ENCODE measurements around the gene KCNN3. TPM values are rescaled to one million over a fixed set of nuclear protein-coding genes. Genes with fewer than 3 reads are reported as not detected.

The KCNN3 gene
- total RNA-seq, 2 donors from 2014 or later, result 0.08 TPM; not detected in 1

DNA sequence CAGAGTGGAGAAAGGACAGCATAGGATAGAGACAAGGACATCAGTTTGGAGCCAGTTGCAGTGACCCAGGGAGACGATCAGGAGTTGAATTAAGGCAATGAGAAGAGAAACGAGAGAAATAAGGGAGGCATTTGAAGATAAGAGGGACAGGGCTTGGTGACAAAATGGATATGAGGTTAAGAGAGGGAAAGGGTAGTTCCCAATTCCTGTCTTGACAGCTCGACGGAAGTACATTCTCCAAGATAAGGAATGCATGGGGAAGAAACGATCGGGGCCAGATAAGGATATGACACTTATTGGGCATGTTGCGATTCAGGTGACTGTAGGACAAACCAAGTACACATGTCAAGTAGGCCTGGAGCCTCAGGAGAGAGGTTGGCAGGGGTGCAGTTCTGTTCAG lies 18.7 kb upstream of the KCNN3 start:
- Mint-ChIP-seq H3K27ac (no peak overlapping the region), H3K4me3 (no peak overlapping the region), H3K27me3 (peaks cover 3 to 30% of the 10 kb centered on the region in 2 donors), H3K4me1 (ENCODE audit: low read depth in 2 of 2) (peaks cover 12 to 20% of the 10 kb centered on the region in 2 donors), H3K36me3 (no peaks in the 10 kb centered on the region), H3K9me3 (no peaks in the 10 kb centered on the region)
- ATAC-seq, result no peak
- no peak for DNase-seq (ENCODE audit: low spot score)

DNA sequence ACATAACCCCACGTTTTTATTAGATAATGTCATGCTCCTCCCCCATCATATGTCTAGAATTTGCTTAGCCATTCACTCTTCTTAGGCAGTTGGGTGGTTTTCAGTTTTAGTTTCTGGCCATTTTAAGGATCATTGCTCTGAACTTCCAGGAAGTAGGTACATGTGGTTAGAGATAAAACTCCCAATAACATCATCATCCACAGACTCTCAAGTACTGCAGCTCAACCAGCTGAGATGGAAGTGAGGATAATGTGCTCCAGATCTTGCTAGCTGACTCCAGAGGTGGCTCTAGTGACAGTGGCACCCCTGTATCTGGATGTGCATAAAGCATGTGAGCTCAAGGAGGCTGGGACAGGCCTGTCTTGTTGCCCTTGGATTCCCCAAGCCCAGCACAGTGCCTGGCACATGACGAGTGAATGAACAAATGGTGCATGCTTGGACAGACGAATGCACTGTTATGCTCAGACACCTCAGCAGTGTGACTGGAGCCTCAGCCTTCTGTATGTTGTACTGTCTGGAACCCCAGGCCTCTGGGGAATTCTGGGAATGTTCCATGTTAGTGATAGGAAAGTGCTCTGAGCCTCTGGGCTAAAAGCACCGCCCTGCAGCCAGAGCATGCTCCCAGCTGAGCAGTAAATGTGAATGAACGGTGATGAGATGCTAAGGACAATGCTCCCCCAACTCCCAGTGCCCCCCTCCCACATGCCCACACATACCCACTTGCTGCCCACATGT lies 16.4 kb upstream of the KCNN3 start:
- H3K36me3 Mint-ChIP-seq, result no peaks in the 10 kb centered on the region
- peaks cover 6 to 23% of the 10 kb centered on the region in 2 donors for H3K27me3 Mint-ChIP-seq
- DNase-seq (ENCODE audit: low spot score) (no peak), ATAC-seq (peak; percentile 57 to 71)
- peaks cover 12 to 20% of the 10 kb centered on the region in 2 donors for H3K4me1 Mint-ChIP-seq (ENCODE audit: low read depth in 2 of 2)
- H3K4me3 Mint-ChIP-seq, result peak overlapping the region; percentile 57
- H3K27ac Mint-ChIP-seq, result peak overlapping the region in 1 of 2 donors; percentile 5
- no peaks in the 10 kb centered on the region for H3K9me3 Mint-ChIP-seq

DNA sequence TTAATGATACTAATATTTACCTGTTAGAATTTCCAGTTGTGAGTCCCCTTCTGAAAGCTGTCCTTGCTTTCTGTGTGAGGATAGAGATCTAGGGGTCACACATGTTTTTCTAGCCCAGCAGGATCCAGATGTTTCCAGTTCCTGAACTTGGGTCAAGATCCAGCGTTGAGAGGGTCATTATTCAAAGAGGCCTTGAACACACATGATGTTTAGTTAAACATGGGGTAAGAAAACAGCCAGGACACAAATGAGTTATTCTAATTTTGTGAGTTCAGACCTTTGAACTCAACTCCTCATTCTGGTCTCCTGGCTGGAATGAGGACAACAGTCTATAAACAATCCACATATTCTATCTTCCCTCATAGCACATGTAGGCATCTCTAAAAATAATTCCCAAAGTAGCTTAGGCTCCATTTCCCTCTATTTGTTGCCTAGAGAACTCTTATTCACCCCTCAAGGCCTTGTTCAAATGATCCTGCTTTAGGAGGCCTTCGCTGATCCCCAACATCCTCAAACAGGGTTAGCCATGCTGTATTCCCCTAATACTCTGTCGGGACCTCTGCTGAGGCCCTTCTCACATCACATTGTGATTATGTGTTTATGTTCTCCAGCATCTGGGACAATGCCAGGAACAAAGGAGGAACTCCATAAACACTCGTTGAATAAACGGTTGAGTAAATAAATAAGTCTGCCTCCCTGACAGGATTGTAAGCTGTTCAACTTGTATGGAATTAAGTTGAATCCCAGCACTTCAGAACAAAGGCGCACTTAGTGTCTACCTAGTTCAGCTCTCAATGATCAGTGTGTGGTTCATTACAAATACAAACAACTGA lies 15.0 kb upstream of the KCNN3 start:
- Mint-ChIP-seq H3K27ac (no peak overlapping the region), H3K36me3 (no peaks in the 10 kb centered on the region), H3K4me1 (ENCODE audit: low read depth in 2 of 2) (peaks cover 12 to 20% of the 10 kb centered on the region in 2 donors), H3K9me3 (no peaks in the 10 kb centered on the region), H3K4me3 (no peak overlapping the region), H3K27me3 (peaks cover 9 to 18% of the 10 kb centered on the region in 2 donors)
- ATAC-seq, result no peak
- DNase-seq (ENCODE audit: low spot score), result no peak

DNA sequence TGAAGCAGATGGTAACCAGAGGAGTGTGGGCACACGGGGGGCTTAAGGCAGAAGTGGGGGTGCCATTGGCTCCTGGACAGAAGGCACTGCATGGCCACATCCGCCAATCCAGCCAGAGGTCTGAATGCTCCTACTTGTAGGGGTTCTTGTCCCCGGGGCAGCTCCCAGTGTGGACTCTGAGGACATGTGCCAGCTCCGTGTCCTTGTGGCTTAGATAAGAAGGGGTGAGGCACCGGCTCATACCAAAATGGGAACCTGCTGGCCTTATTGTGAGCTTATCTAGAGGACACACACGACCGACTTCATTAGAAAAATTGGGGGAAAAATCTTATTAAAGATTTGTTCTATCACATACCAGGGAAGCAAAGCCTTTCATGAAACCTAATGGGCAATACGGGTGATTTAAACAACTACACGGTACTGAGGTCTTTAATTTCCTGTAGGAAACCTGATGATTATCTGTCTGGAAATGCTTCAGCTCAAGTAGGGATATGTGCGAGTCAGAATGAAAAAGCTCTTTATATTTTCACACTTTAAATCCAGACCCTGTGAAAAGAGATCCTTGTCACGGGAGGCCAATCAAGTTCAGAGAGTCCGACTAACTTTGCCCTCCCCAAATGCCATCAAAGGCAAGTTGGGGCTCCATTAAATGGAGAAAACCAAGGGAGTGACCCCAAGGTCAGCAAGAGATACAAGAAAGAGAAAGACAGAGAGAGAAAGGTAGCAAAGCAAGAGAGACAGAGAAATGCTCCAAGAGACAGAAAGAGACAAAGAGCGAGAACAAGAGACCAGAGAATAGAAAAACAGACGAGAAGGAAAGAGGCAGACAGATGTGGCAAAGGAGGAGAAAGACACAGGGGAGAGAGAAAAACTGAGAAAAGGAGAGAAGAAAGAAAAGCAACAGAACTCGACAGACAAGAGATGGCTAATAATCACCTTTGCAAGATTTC lies 14.1 kb upstream of the KCNN3 start:
- ATAC-seq, result no peak
- no peaks in the 10 kb centered on the region for H3K9me3 Mint-ChIP-seq

DNA sequence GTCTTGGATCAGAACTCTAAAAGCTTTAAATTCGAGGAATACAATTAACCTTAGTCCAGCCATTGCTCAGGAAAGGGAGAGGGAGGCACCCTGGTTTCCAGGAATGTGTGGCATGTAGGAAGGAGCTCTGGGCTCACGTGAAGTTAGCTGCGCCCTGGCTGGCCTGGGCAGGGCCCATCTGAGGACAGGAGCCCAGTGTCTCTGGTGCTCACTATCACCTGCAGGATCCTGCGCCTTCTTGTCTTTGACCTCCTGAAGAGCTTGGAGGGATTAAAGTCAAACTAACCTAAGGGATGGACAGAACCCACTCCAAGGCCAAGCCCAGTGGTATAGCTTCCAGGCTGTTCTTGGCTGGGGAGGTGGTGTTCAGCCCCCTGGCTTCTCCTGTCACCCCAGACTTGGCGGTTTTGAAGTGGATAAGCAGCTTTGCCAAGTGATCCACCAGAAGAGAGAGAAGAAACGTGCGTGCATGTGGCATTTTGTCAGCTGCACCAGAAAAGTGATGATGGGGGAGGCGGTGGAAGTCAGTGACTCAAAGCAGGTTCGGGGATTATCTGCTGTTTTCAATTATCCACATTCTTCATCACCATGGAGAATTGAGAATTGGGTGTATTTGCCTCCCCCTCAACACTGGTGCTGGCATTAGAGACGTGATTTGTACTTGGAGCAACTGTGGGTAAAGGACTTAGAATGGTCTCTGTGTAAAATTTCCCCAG lies 11.9 kb upstream of the KCNN3 start:
- H3K27ac Mint-ChIP-seq, result no peak overlapping the region
- no peak overlapping the region for H3K4me3 Mint-ChIP-seq

More for the DNA sequence above, 14.1 kb upstream of the KCNN3 start:
- no peak for DNase-seq (ENCODE audit: low spot score)
- peaks cover 12 to 20% of the 10 kb centered on the region in 2 donors for H3K4me1 Mint-ChIP-seq (ENCODE audit: low read depth in 2 of 2)
- peak overlapping the region; percentile 0 for H3K4me3 Mint-ChIP-seq
- no peak overlapping the region for H3K27ac Mint-ChIP-seq
- peaks cover 9 to 18% of the 10 kb centered on the region in 2 donors for H3K27me3 Mint-ChIP-seq
- no peaks in the 10 kb centered on the region for H3K36me3 Mint-ChIP-seq

DNA sequence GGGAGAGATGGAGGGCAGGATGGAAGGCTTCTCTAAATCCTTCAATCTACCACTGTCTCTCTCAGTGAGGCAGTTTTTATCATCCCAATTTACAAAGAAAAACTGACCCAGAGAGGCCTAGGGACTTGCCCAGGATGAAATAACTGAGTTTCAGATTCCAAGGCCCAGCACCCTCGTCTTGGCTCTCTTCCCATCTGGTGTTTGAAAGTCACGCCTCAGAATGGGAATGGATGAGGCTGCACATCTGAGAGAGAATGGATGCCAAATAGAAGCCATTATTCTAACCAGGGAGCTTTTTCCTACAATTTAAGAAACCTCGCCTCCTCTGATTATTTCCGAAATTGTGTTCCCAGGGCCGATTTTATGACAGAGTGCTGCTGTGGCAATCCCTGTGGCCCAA lies 10.6 kb upstream of the KCNN3 start:
- Mint-ChIP-seq H3K36me3 (no peaks in the 10 kb centered on the region), H3K4me1 (ENCODE audit: low read depth in 2 of 2) (peaks cover 4 to 6% of the 10 kb centered on the region in 2 donors), H3K27me3 (peaks cover 5 to 12% of the 10 kb centered on the region in 2 donors), H3K4me3 (no peak overlapping the region), H3K27ac (no peak overlapping the region), H3K9me3 (no peaks in the 10 kb centered on the region)
- no peak for ATAC-seq
- no peak for DNase-seq (ENCODE audit: low spot score)

More for the DNA sequence above, 11.9 kb upstream of the KCNN3 start:
- Mint-ChIP-seq H3K4me1 (ENCODE audit: low read depth in 2 of 2) (peaks cover 12 to 18% of the 10 kb centered on the region in 2 donors), H3K27me3 (peaks cover 5% of the 10 kb centered on the region in 2 donors), H3K36me3 (no peaks in the 10 kb centered on the region), H3K9me3 (no peaks in the 10 kb centered on the region)
- DNase-seq (ENCODE audit: low spot score) (no peak), ATAC-seq (no peak)

DNA sequence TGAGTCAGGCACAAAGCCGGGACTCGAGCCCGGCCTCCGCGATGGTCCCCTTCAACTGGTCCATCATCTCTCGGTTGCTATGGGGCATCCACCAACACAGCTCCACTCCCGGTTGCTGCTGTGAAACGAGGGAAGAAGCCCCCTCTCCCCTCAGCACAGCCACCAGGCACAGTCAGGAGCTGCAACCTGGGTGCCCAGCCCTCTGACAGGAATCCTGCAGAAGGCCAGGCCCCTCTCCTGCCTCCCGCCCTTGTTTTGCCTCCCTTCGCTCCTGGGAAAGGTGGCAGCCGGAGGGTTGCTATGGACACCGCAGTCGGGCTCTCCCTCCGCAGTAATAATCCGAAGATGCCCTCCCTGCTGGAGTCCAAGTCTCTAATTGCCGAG lies 8.9 kb upstream of the KCNN3 start:
- H3K27me3 Mint-ChIP-seq, result peaks cover 9 to 20% of the 10 kb centered on the region in 2 donors
- H3K4me1 Mint-ChIP-seq (ENCODE audit: low read depth in 2 of 2), result peaks cover 0 to 5% of the 10 kb centered on the region in 2 donors
- no peak overlapping the region for H3K27ac Mint-ChIP-seq
- no peak for ATAC-seq
- H3K36me3 Mint-ChIP-seq, result no peaks in the 10 kb centered on the region
- no peak overlapping the region for H3K4me3 Mint-ChIP-seq
- no peak for DNase-seq (ENCODE audit: low spot score)
- no peaks in the 10 kb centered on the region for H3K9me3 Mint-ChIP-seq

DNA sequence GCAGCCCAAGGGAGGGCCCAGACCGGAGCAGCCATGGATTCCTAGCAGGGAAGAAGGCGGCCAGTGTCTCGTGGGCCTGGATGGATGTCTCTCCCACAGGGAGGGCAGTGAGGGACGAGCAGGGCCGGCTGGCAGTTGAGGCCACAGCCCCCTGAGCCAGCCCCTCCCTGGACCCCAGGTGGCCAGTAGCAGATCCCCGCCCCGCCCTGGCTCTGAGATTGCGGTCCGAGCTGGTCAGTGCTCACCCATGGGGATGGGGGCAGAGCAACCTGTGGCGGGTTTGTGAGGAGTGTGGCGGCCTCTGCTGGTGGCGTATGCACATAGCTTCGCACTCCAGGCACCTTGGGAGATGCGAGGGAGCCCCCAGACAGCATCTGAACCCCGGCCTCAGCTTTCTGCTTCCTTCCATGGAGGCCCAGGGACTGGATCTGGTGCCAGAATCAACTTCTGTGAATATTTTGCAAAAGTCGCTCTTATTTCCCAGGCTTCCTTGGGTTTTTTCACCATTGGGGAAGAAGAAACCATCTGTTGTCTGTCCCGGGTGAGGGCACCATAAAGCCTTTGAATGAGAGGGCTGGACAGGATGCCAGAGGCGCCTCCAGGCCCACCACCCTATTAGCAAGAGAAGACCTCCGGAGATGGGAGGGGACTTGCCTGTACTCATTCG lies 8.4 kb upstream of the KCNN3 start:
- no peak overlapping the region for H3K4me3 Mint-ChIP-seq
- ATAC-seq (peak; percentile 80 to 88), DNase-seq (ENCODE audit: low spot score) (peak; percentile 74)
- no peak overlapping the region for H3K27ac Mint-ChIP-seq
- peaks cover 0 to 5% of the 10 kb centered on the region in 2 donors for H3K4me1 Mint-ChIP-seq (ENCODE audit: low read depth in 2 of 2)
- no peaks in the 10 kb centered on the region for H3K36me3 Mint-ChIP-seq
- H3K27me3 Mint-ChIP-seq, result peaks cover 9 to 20% of the 10 kb centered on the region in 2 donors
- H3K9me3 Mint-ChIP-seq, result no peaks in the 10 kb centered on the region

DNA sequence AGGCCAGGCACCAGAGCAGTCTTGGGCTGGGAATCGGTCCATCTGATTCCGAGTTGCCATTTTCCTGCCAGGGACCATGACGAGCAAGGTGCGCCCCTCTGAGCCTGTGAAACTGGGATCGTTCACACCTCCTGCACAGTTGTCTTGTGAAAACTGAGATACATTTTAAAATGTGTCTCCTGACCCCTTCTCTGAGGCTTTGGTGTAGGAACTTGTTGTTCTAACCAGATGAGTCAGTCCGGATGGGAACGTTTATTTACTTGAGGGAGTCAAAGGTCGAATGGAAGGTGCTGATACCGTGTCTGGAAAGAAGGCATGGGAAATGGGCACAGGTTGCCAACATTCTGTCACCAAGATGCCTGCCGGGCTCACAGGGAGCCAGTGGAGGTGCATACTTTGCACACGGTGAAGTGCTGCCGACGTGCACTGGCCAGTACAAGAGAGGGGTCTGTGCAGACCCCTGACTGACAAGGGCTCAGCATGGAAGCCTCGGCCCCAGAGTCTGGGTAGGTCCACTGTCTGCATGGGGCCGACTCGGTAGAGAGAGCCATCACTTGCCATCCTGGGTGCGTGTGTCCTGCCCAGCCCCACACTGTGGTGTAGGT lies 7.4 kb upstream of the KCNN3 start:
- Mint-ChIP-seq H3K27ac (no peak overlapping the region), H3K36me3 (no peaks in the 10 kb centered on the region), H3K27me3 (peaks cover 13 to 20% of the 10 kb centered on the region in 2 donors), H3K4me3 (no peak overlapping the region), H3K9me3 (no peaks in the 10 kb centered on the region), H3K4me1 (ENCODE audit: low read depth in 2 of 2) (peaks cover 0 to 5% of the 10 kb centered on the region in 2 donors)
- DNase-seq (ENCODE audit: low spot score), result no peak
- ATAC-seq, result no peak

DNA sequence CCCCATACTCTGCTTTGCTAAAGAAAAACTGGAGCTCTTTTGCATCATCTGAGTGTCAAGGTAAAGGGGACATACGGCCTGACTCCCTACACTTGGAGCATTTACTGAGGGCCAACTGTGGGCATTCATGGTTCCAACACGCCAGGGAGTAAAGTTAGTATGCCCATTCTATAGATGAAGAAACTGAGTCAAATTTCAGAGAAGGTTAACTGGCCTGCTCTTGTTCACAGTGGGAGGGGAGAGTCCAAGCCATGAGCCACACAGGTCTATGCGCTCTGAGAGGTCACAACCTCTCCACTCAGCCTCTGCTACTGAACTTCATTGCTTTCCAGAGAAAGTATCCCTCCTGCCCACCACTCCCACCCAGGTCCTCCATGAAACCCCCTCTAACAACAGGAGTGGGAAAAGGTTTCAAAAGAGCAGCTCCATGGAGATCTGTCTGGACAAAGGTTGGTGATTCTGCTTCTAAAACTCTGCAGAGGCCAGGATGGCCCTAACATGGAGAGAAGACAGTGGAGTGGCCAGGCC lies 6.8 kb upstream of the KCNN3 start:
- peaks cover 0 to 5% of the 10 kb centered on the region in 2 donors for H3K4me1 Mint-ChIP-seq (ENCODE audit: low read depth in 2 of 2)
- no peaks in the 10 kb centered on the region for H3K36me3 Mint-ChIP-seq
- H3K9me3 Mint-ChIP-seq, result no peaks in the 10 kb centered on the region
- DNase-seq (ENCODE audit: low spot score) (no peak), ATAC-seq (no peak)
- H3K27me3 Mint-ChIP-seq, result peaks cover 15 to 20% of the 10 kb centered on the region in 2 donors
- no peak overlapping the region for H3K27ac Mint-ChIP-seq
- H3K4me3 Mint-ChIP-seq, result no peak overlapping the region

DNA sequence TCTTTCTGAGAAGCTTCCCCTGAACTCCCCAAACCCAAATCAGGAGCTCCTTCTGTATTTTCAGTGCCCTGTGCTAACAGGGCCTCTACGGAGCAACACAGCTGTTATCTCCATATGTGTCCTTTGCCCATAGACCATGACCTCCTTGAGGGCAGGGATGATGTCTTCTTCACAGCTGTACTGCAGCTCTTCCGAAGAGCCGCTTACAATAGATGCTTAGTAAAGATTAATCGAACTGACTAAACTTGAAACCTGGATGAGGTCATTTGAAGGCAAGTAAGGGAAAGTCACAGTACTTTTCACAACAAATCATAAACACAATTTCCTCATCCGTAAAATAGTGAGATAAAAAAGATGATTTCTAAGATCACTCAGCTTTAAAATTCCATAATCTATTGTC lies 4.4 kb upstream of the KCNN3 start:
- H3K27ac Mint-ChIP-seq, result no peak overlapping the region
- H3K36me3 Mint-ChIP-seq, result no peaks in the 10 kb centered on the region
- DNase-seq (ENCODE audit: low spot score) (no peak), ATAC-seq (no peak)
- H3K9me3 Mint-ChIP-seq, result no peaks in the 10 kb centered on the region
- H3K27me3 Mint-ChIP-seq, result peaks cover 19 to 27% of the 10 kb centered on the region in 2 donors
- no peak overlapping the region for H3K4me3 Mint-ChIP-seq
- peaks cover 9 to 15% of the 10 kb centered on the region in 2 donors for H3K4me1 Mint-ChIP-seq (ENCODE audit: low read depth in 2 of 2)

All from natural killer cell treated with Interleukin-12 subunit alpha and Interleukin-12 subunit beta and Interleukin-15 and Interleukin-18, amount 100 ng/mL, for 72 hours (primary cell).